Myometrial cell (primary cell): ENCODE measurements around the gene FLRT3. TPM values are rescaled to one million over a fixed set of nuclear protein-coding genes. Genes with fewer than 3 reads are reported as not detected.

Source experiments
- total RNA-seq: library from RNA; depleted of rRNA; stranded (reverse); fragments of >200 nt; gene quantifications from 2 replicates; pipeline ENCODE4 v1.2.3, GENCODE V29; 2015

The FLRT3 gene
- 1.4 and 4.1 TPM in 2 replicates for total RNA-seq

GRCh38 chr20:14337400-14338171 is at the start of gene FLRT3:
FLRT3 (minus strand) TSS chr20:14337612; CDS start chr20:14327506, 10,106 bp downstream.

